Amygdala (tissue), 56 donors: ENCODE measurements around the gene SUPT7L.

Experiments
- DNase-seq, 56 donors: peaks; one replicate each; lab custom pipeline; 2025; lab: John Stamatoyannopoulos, UW

SUPT7L gene, protein sequence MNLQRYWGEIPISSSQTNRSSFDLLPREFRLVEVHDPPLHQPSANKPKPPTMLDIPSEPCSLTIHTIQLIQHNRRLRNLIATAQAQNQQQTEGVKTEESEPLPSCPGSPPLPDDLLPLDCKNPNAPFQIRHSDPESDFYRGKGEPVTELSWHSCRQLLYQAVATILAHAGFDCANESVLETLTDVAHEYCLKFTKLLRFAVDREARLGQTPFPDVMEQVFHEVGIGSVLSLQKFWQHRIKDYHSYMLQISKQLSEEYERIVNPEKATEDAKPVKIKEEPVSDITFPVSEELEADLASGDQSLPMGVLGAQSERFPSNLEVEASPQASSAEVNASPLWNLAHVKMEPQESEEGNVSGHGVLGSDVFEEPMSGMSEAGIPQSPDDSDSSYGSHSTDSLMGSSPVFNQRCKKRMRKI

GRCh38 chr2:27663285-27664153 lies at the start of gene SUPT7L, which contains the start of gene SLC4A1AP:
Gene SUPT7L, minus strand, starts transcription at chr2:27663614. Its CDS starts 1,422 bp downstream, at chr2:27662192.
Gene SLC4A1AP, plus strand, starts transcription at chr2:27663889. Its CDS starts 26 bp downstream, at chr2:27663915.
- peak; percentile 24 to 93 (median 78) for DNase-seq

DNA sequence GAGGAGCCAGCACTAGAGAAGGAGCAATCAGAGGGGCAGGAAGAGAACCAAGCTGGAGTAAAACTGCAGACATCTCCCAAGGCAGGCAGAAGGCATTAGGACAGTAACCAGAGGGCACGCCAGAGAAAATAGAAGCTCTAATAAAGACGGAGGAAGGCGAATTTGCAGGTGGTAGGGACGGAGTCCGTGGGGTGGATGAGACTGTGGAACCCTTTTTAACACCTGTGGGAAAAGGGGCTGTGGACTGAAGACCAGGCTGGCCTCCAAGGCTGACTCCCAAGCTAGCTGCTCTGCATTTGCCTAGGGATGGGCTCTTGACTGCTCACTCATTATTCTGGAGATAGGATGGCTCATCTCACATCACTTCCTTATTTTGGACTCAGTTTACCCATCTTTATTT lies 49.8 kb upstream of the SUPT7L start:
- no peak for DNase-seq

GRCh38 chr2:27712522-27712921 lies 49.1 kb upstream of the SUPT7L start:
- DNase-seq: no peak

GRCh38 chr2:27711804-27712203 lies 48.4 kb upstream of the SUPT7L start:
- DNase-seq: no peak

- no peak for DNase-seq
Observed at GRCh38 chr2:27710640-27711430, 47.4 kb upstream of the SUPT7L start.

GRCh38 chr2:27709960-27710575 lies 46.7 kb upstream of the SUPT7L start:
- no peak for DNase-seq

GRCh38 chr2:27709326-27709725 lies 45.9 kb upstream of the SUPT7L start:
- no peak for DNase-seq

GRCh38 chr2:27708666-27709065 lies 45.3 kb upstream of the SUPT7L start:
- no peak for DNase-seq

GRCh38 chr2:27708257-27708654 lies 44.8 kb upstream of the SUPT7L start:
- no peak for DNase-seq

DNA sequence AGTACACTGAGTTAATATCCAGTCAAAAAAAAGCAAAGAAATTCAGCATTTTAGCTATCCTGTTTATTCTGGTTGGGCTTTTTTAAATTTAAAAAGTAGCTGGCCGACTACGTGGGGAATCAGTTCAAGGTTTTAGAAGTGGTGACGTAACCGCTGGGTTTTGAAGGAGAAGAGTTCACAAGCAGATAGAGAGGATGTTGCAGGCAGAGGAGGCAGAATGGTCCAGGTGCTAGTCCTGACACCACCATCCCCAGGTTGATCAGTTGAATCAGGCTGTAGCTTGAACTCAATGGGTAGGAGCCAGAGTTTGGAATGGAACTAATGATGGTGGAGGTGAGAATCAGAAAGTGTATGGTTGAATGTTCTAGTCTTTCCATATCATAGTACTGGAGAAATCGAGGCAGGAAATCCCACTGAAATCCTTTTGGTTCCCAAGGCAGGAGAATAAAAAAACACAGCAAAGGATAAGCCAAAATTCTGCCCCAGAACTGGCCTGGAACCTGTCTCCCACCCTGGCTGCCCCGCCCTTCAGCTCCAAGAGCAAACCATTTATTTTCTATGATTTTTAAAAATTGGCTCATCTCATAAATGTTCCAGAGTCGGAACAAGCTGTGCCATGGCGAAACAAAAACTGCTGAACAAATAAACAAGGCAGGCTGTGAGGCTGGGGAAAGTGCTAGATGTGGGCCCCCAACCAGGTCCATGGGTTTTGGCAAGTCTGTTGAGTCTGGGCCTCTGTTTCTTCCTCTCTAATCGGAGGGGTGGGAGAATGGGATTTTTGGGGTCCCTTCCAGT lies 44.2 kb upstream of the SUPT7L start:
- no peak for DNase-seq

DNA sequence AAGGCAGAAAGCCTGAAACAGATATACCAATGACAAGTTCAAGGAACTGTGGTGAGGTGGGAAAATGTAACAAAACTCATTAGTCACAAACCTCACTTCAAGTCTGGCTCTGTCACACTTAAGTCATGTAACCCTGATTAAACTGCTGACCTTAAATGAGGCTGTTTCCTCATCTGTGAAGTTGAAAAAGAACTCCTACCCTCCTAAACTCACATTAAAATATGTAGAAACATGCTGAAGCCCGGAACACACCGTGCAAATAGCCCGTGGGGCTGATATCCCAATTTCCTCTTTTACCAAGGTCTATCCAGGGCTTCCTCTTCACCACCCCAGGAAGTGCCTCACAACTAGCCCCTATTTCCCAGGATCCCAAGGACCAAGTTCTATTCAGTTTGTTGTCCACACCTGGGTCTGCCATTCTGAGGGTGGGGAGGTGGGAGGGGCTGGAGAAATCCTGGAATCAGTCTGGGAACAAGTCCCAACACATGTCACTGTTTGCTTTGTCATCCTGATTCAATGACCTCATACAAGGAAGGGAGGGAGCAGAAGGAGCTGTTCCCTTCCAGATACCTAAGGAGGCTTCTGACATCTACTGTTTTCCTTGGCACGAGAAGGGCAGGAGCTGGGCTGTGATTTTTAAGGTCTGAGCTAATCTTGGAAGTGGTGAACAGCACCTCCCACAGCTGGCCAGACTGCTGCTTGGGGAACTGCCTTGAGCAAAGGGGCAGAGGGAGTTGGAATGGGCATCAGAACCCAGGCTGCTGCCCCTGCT lies 42.6 kb upstream of the SUPT7L start:
- no peak for DNase-seq

- no peak for DNase-seq
Observed at GRCh38 chr2:27704342-27704876, 41.0 kb upstream of the SUPT7L start.

- peak in 47 of 56 donors; percentile 9 to 89 (median 53) for DNase-seq
Observed at GRCh38 chr2:27703638-27704341, 40.4 kb upstream of the SUPT7L start.

- DNase-seq: no peak
Observed at GRCh38 chr2:27702302-27702701, 38.9 kb upstream of the SUPT7L start.

DNA sequence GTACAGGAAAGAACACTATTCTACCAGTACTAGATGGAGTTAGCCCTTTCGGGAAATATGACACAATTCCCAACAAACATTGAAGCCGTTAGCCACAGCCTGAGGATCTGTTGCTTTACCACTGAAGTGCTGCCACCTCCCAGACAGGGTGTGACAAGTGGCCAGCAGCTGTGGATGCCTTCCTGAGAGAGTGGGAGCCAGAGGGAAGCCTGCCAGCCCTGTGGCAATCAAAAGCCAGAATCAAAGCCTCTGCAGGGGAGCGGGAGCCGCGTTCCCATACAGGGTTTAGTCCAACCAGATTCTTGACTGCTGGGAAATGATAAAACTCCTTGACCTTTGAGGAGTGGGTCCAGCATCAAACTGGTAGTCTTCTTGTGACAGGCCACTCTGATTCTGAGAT lies 38.3 kb upstream of the SUPT7L start:
- DNase-seq: peak in 3 of 56 donors; percentile 8 to 26 (median 12)

GRCh38 chr2:27697660-27698059 lies 34.2 kb upstream of the SUPT7L start:
- DNase-seq: no peak

DNA sequence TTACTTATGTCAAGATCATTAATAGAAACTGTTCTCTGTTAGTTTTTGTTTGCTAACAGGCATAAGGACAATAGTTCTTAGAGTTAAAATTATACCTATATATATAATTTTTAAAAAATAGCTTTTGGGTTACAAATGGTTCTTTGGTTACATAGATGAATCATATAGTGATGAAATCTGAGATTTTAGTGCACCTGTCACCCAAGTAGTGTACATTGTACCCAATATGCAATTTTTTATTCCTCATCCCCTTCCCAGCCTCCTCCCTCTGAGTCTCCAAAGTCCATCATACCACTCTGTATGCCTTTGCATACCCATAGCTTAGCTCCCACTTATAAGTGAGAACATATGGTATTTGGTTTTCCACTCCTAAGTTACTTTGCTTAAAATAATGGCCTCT lies 26.6 kb upstream of the SUPT7L start:
- DNase-seq: no peak

- DNase-seq: no peak
Observed at GRCh38 chr2:27689424-27689823, 26.0 kb upstream of the SUPT7L start.
